B cell (primary cell): ENCODE data around the gene ZDHHC14. TPM values are rescaled to one million over a fixed set of nuclear protein-coding genes. Genes with fewer than 3 reads are reported as not detected.
"Not testable (repeated sequence)": the region's sequence is repeated elsewhere in the genome, so short reads cannot be mapped to it uniquely, and the experiment has no call there.

Experiments
- ATAC-seq: fragments of 200-7000 bp; cut with Tn5 transposase; one replicate; pipeline ENCODE4 v1.10.0; 2021; ENCODE audit warnings: low read depth, mild to moderate bottlenecking, moderate number of reproducible peaks, moderate library complexity
- CTCF ChIA-PET: fragments of 350-600 bp; sonication (Branson Sonifier 250); formaldehyde crosslinking; loops from one replicate; lab custom pipeline; 2021; ENCODE audit warnings: antibody characterized with exemption, inconsistent platforms; lab: Charles Lee
- POLR2A ChIA-PET: fragments of 350-600 bp; sonication (Branson Sonifier 250); formaldehyde crosslinking; loops from one replicate; lab custom pipeline; 2021; ENCODE audit warnings: antibody characterized with exemption; lab: Charles Lee
- DNase-seq: peaks from one replicate; pipeline ENCODE4 v3.0.0; 2013
- H2AFZ ChIP-seq: 2 replicates; pipeline ENCODE4 v1.6.1; 2012; ENCODE audit warnings: mild to moderate bottlenecking, low read depth, low read length; ENCODE audit not compliant: insufficient read depth, poor library complexity, severe bottlenecking
- H3K27ac ChIP-seq, 2 donors: 1 replicate in 1 of 2; 2 replicates in 1 of 2; pipeline ENCODE4 v1.5.1; 2012 to 2013; ENCODE audit warnings: low read length in 2 of 2, mild to moderate bottlenecking in 2 of 2, moderate library complexity in 1 of 2
- H3K27me3 ChIP-seq, 4 experiments: fragments of 200-600 bp in 1 of 4; sonication (generic) in 1 of 4; replicated peaks in 1 of 4; 1 replicate in 2 of 4; 2 replicates in 2 of 4; pipeline versions ENCODE4 v1.6.1 to v1.7.0; 2013 to 2016; ENCODE audit warnings: low read length in 3 of 4, mild to moderate bottlenecking in 2 of 4, mixed read lengths in 1 of 4, moderate library complexity in 1 of 4; ENCODE audit not compliant: insufficient read depth in 4 of 4, control insufficient read depth in 3 of 4; ENCODE audit errors: control extremely low read depth in 1 of 4
- H3K36me3 ChIP-seq, 2 experiments: replicated peaks in 1 of 2; 1 replicate in 1 of 2; 2 replicates in 1 of 2; pipeline versions ENCODE4 v1.6.1 to v1.7.1; 2013; ENCODE audit warnings: low read length in 1 of 2; ENCODE audit not compliant: insufficient read depth in 2 of 2, control insufficient read depth in 1 of 2; ENCODE audit errors: control extremely low read depth in 1 of 2, extremely low read depth in 1 of 2
- H3K4me1 ChIP-seq, 2 donors: fragments of 200-600 bp in 1 of 2; sonication (generic) in 1 of 2; 1 replicate in 1 of 2; 2 replicates in 1 of 2; pipeline versions ENCODE4 v1.5.1 to v1.6.1; 2013 to 2017; ENCODE audit warnings: low read length in 2 of 2; ENCODE audit not compliant: control insufficient read depth in 2 of 2, insufficient read depth in 2 of 2
- H3K4me2 ChIP-seq: replicated peaks from 2 replicates; pipeline ENCODE3; 2012; ENCODE audit warnings: mild to moderate bottlenecking, low read depth, low read length; ENCODE audit not compliant: poor library complexity, severe bottlenecking
- H3K4me3 ChIP-seq, 5 experiments: fragments of 200-600 bp in 1 of 5; sonication (generic) in 1 of 5; 1 replicate in 3 of 5; 2 replicates in 2 of 5; pipeline versions ENCODE4 v1.5.1 to v1.7.0; 2011 to 2016; ENCODE audit warnings: low read length in 4 of 5, mild to moderate bottlenecking in 4 of 5, low read depth in 2 of 5, control low read depth in 1 of 5, moderate library complexity in 1 of 5; ENCODE audit not compliant: insufficient read depth in 1 of 5; ENCODE audit errors: control extremely low read depth in 1 of 5, extremely low read depth in 1 of 5
- H3K79me2 ChIP-seq: fragments of 200-600 bp; sonication (generic); one replicate; pipeline ENCODE4 v1.6.0; 2016; ENCODE audit warnings: low read length; ENCODE audit not compliant: control insufficient read depth, insufficient read depth
- H3K9ac ChIP-seq: fragments of 200-600 bp; sonication (generic); 2 replicates; pipeline ENCODE4 v1.6.1; 2017; ENCODE audit warnings: mild to moderate bottlenecking, low read length, moderate library complexity
- H3K9me3 ChIP-seq, 3 donors: one replicate each; pipeline versions ENCODE4 v1.6.1 to v1.7.1; 2013; ENCODE audit warnings: low read length in 2 of 3; ENCODE audit not compliant: control insufficient read depth in 2 of 3, insufficient read depth in 1 of 3; ENCODE audit errors: control extremely low read depth in 1 of 3
- H4K20me1 ChIP-seq: 2 replicates; pipeline ENCODE4 v1.6.0; 2012; ENCODE audit warnings: mild to moderate bottlenecking, low read length; ENCODE audit not compliant: insufficient read depth, control insufficient read depth, poor library complexity, severe bottlenecking
- H3K27ac Mint-ChIP-seq: one replicate; pipeline ENCODE4 v1.8.0; 2021; ENCODE audit warnings: mixed read lengths
- H3K27me3 Mint-ChIP-seq: one replicate; pipeline ENCODE4 v1.8.0; 2021; ENCODE audit warnings: mixed read lengths
- H3K4me1 Mint-ChIP-seq: one replicate; pipeline ENCODE4 v1.8.0; 2021; ENCODE audit warnings: mixed read lengths
- H3K4me3 Mint-ChIP-seq: one replicate; pipeline ENCODE4 v1.8.0; 2021; ENCODE audit warnings: mixed read lengths
- H3K9me3 Mint-ChIP-seq: one replicate; pipeline ENCODE4 v1.8.0; 2022; ENCODE audit warnings: mixed read lengths; ENCODE audit not compliant: insufficient read depth
- EZH2 ChIP-seq: IDR thresholded peaks from 2 replicates; pipeline ENCODE4 v1.6.1; 2012; ENCODE audit warnings: borderline replicate concordance, low read depth, mild to moderate bottlenecking, moderate library complexity, low read length; ENCODE audit not compliant: insufficient read depth, poor library complexity, severe bottlenecking
- WGBS: methylation state at CpG from one replicate; pipeline ENCODE4 v1.1.5; 2013; ENCODE audit warnings: missing lambda C conversion rate; ENCODE audit not compliant: insufficient coverage; 5-methylcytosine and 5-hydroxymethylcytosine counted together
- intact Hi-C: fragments of 100-400 bp; cut with micrococcal nuclease; formaldehyde crosslinking; loops from one replicate; pipeline ENCODE4 v1.10.0; 2022
- polyA plus RNA-seq: library from polyadenylated mRNA; depleted of rRNA; stranded (reverse); fragments of >200 nt; gene quantifications from 2 replicates; pipeline ENCODE4 v1.2.3, GENCODE V29; 2012
- total RNA-seq, 2 donors: library from RNA; stranded (reverse); fragments of 120-200 nt in 1 of 2; gene quantifications; 1 replicate in 1 of 2; 2 replicates in 1 of 2; pipeline versions ENCODE4 v1.2.3 to v1.2.4, GENCODE V29; 2013 to 2022
- TF ChIP-seq, protein P1 (sequence below): fragments of 200-600 bp; IDR thresholded peaks from one replicate; pipeline ENCODE4 v1.8.0; 2022; ENCODE audit warnings: antibody characterized with exemption, mild to moderate bottlenecking

ZDHHC14 gene
- total and polyA plus RNA-seq, 2 donors (not counting 1 experiment from before 2014, with no cell fraction given) = 8.8 to 50.4 TPM

GRCh38 chr6:157560063-157560462 lies 179.1 kb downstream of the ZDHHC14 start:
- Histone ChIP-seq H3K4me2 (peak overlapping the region; percentile 77), H3K4me1 (peaks cover 96 to 100% of the 10 kb centered on the region in 2 donors)
- H3K27ac Mint-ChIP-seq = peak overlapping the region; percentile 27
- 95% methylated on average over 3 of the region's 10 CpGs for WGBS
- H2AFZ ChIP-seq, H3K4me3 Mint-ChIP-seq, H3K36me3 ChIP-seq, H3K9me3 ChIP-seq, H4K20me1 ChIP-seq, H3K4me3 ChIP-seq, H3K9me3 Mint-ChIP-seq, H3K27ac ChIP-seq, H3K79me2 ChIP-seq, H3K9ac ChIP-seq, H3K27me3 Mint-ChIP-seq, H3K27me3 ChIP-seq, ATAC-seq, DNase-seq: not testable (repeated sequence)
- peaks cover 91% of the 10 kb centered on the region for H3K4me1 Mint-ChIP-seq
- ChIA-PET POLR2A (interaction anchor here (1.1 to 2.6 kb wide), 5 partner anchors 11 to 180 kb away, joined by 3 to 26 read pairs (median 7); no protein-coding TSS in a partner anchor), CTCF (interaction anchor here (1.0 to 3.7 kb wide), 2 partner anchors 10 to 96 kb away, joined by 3 to 11 read pairs; no protein-coding TSS in a partner anchor)
- intact Hi-C loops = loop anchor here (5.0 kb wide), 3 partner anchors 33 to 178 kb away; partner anchors contain the start of gene ZDHHC14

DNA sequence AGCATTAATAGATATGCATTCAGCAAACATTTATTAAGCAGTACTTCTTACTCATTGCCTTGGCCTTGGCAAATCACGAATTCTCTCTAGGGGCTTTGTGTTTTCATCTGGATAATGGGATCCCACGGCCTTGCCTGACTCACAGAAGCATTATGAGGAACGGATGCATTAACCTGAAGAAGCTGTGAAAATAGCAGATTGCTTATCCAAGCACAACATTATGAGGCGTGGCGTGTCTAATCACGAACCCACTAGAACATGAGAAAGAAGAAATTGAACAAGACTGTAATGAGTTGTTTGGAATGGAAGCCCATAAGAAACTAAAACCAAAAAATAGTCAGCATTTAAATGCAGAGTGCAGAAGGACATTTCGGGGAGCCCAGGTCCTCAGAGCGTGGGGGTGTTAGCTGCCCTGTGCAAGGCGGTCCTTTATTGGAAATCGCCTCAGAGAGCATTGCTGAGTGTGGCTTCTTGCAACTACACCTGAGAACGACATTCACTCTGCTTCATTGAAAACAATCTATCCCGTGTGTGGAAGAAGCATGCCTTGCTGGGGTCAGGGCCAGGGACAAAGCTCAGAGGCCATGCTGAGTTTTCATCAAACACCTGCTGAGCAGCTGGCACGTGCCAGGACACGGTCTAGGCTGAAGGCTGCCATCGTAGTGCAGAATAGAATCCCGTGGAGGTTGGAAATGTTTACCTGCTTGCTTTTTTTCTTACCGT lies 179.9 kb downstream of the ZDHHC14 start:
- 5% methylated on average over 4 of the region's 17 CpGs for WGBS
- DNase-seq = peak; percentile 58
- no peaks in the 10 kb centered on the region for H4K20me1 ChIP-seq
- peak overlapping the region; percentile 74 for H3K4me3 Mint-ChIP-seq
- intact Hi-C loops = loop anchor here (1.0 to 5.0 kb wide), 7 partner anchors 9 to 203 kb away; partner anchors contain the start of gene ZDHHC14
- peaks cover 90% of the 10 kb centered on the region for H3K4me1 Mint-ChIP-seq
- ChIA-PET CTCF (interaction anchor here (1.2 to 3.7 kb wide), 5 partner anchors 9 to 172 kb away, joined by 3 to 11 read pairs (median 3); no protein-coding TSS in a partner anchor), POLR2A (interaction anchor here (0.6 to 3.6 kb wide), 7 partner anchors 10 to 574 kb away, joined by 3 to 31 read pairs (median 7); no protein-coding TSS in a partner anchor)
- no peaks in the 10 kb centered on the region for H3K27me3 Mint-ChIP-seq
- ATAC-seq = no peak
- peak overlapping the region; percentile 77 for H3K4me2 ChIP-seq
- no peak for TF ChIP-seq EZH2
- TF ChIP-seq, protein P1, sequence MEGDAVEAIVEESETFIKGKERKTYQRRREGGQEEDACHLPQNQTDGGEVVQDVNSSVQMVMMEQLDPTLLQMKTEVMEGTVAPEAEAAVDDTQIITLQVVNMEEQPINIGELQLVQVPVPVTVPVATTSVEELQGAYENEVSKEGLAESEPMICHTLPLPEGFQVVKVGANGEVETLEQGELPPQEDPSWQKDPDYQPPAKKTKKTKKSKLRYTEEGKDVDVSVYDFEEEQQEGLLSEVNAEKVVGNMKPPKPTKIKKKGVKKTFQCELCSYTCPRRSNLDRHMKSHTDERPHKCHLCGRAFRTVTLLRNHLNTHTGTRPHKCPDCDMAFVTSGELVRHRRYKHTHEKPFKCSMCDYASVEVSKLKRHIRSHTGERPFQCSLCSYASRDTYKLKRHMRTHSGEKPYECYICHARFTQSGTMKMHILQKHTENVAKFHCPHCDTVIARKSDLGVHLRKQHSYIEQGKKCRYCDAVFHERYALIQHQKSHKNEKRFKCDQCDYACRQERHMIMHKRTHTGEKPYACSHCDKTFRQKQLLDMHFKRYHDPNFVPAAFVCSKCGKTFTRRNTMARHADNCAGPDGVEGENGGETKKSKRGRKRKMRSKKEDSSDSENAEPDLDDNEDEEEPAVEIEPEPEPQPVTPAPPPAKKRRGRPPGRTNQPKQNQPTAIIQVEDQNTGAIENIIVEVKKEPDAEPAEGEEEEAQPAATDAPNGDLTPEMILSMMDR = no peak
- peak overlapping the region; percentile 90 for H3K27ac Mint-ChIP-seq
- H3K27ac ChIP-seq = peak overlapping the region; percentile 86 to 94
- H2AFZ ChIP-seq = no peak overlapping the region
- H3K79me2 ChIP-seq = no peaks in the 10 kb centered on the region
- no peaks in the 10 kb centered on the region for H3K9me3 Mint-ChIP-seq
- H3K4me1 ChIP-seq = peaks cover 99 to 100% of the 10 kb centered on the region in 2 donors
- no peaks in the 10 kb centered on the region for H3K9me3 ChIP-seq
- no peaks in the 10 kb centered on the region for H3K36me3 ChIP-seq
- H3K27me3 ChIP-seq = no peaks in the 10 kb centered on the region
- peak overlapping the region; percentile 53 for H3K9ac ChIP-seq
- H3K4me3 ChIP-seq = peak overlapping the region in 2 of 5 experiments; percentile 16 to 37
